Upper lobe of left lung (tissue), 4 donors: ENCODE data around the gene CCT8.

Experiments used
- CTCF ChIP-seq, 6 experiments: fragments of 450-650 bp in 4 of 6; fragments of 200-600 bp in 2 of 6; sonication (generic) in 2 of 6; IDR thresholded peaks; one replicate each; pipeline ENCODE4 v1.5.1; 2016 to 2019; ENCODE audit warnings: antibody characterized with exemption in 6 of 6
- EP300 ChIP-seq, 4 donors: sonication (generic); formaldehyde crosslinking; IDR thresholded peaks; one replicate each; pipeline ENCODE4 v1.5.1; 2017; ENCODE audit warnings: antibody characterized with exemption in 4 of 4, control low read depth in 2 of 4
- POLR2AphosphoS5 ChIP-seq, 2 donors: sonication (generic); formaldehyde crosslinking; IDR thresholded peaks; one replicate each; pipeline ENCODE4 v1.5.1; 2017; ENCODE audit warnings: antibody characterized with exemption in 2 of 2

GRCh38 chr21:29085106-29085752, 11.8 kb upstream of the CCT8 start:
- TF ChIP-seq POLR2AphosphoS5 (IDR thresholded peaks at IDR 0.05) = no peak
- no peak for TF ChIP-seq EP300 (IDR thresholded peaks at IDR 0.05)
- no peak for TF ChIP-seq CTCF (IDR thresholded peaks at IDR 0.05)
